HEK293 (cell line): ENCODE results near the gene SPACDR.
A peak's percentile ranks its signal among the peaks of the same experiment; 100 is the strongest.

Experiments used
- CTCF ChIA-PET: fragments of 350-600 bp; formaldehyde crosslinking; extraction: SDS; loops from one replicate; lab custom pipeline; 2021; ENCODE audit warnings: antibody characterized with exemption; lab: Yijun Ruan, JAX
- POLR2A ChIA-PET: fragments of 300-600 bp; formaldehyde crosslinking; extraction: SDS; loops from one replicate; lab custom pipeline; 2020; ENCODE audit warnings: antibody characterized with exemption, inconsistent platforms; lab: Yijun Ruan, JAX
- H3K27ac ChIP-seq: fragments of 200-500 bp; sonication (Bioruptor generic); 2 replicates; pipeline ENCODE4 v1.5.1; 2014; ENCODE audit warnings: low read depth, low read length, control low read depth, inconsistent platforms; ENCODE audit errors: extremely low read depth
- H3K36me3 ChIP-seq, 2 experiments: fragments of 200-500 bp in 1 of 2; sonication (Bioruptor generic) in 1 of 2; 1 replicate in 1 of 2; 2 replicates in 1 of 2; pipeline ENCODE4 v1.5.1; 2014 to 2017; ENCODE audit warnings: inconsistent platforms in 2 of 2, low read length in 2 of 2; ENCODE audit not compliant: control insufficient read depth in 2 of 2, insufficient read depth in 1 of 2
- H3K4me1 ChIP-seq: fragments of 200-500 bp; sonication (Bioruptor generic); 2 replicates; pipeline ENCODE4 v1.5.1; 2014; ENCODE audit warnings: mild to moderate bottlenecking, low read length, inconsistent platforms; ENCODE audit not compliant: control insufficient read depth, insufficient read depth
- H3K4me3 ChIP-seq: 2 replicates; pipeline ENCODE4 v1.5.1; 2011; ENCODE audit warnings: low read depth, mild to moderate bottlenecking, control low read depth, low read length, moderate library complexity
- H3K9me3 ChIP-seq: fragments of 200-500 bp; sonication (Bioruptor generic); 2 replicates; pipeline ENCODE4 v1.5.1; 2014; ENCODE audit warnings: low read depth, low read length, inconsistent platforms; ENCODE audit not compliant: control insufficient read depth, insufficient read depth
- EGR2 ChIP-seq: fragments of 450-650 bp; formaldehyde crosslinking; IDR thresholded peaks from 2 replicates; pipeline ENCODE4 v1.5.1; 2016; ENCODE audit warnings: low read depth, missing biosample characterization, missing genetic modification characterization
- IKZF3 ChIP-seq: fragments of 450-650 bp; IDR thresholded peaks from 2 replicates; pipeline ENCODE4 v1.5.0; 2018; ENCODE audit warnings: missing biosample characterization, mild to moderate bottlenecking, missing genetic modification characterization, moderate library complexity
- MYNN ChIP-seq: fragments of 450-650 bp; formaldehyde crosslinking; IDR thresholded peaks from 2 replicates; pipeline ENCODE4 v1.5.1; 2016; ENCODE audit warnings: missing biosample characterization, missing genetic modification characterization, borderline replicate concordance
- OVOL3 ChIP-seq: fragments of 450-650 bp; formaldehyde crosslinking; IDR thresholded peaks from 2 replicates; pipeline ENCODE4 v1.5.1; 2016; ENCODE audit warnings: missing biosample characterization, missing genetic modification characterization
- REPIN1 ChIP-seq: fragments of 450-650 bp; formaldehyde crosslinking; IDR thresholded peaks from 2 replicates; pipeline ENCODE4 v1.5.1; 2017; ENCODE audit warnings: missing biosample characterization, missing genetic modification characterization, low read depth
- SCRT2 ChIP-seq: fragments of 450-650 bp; formaldehyde crosslinking; IDR thresholded peaks from 2 replicates; pipeline ENCODE4 v1.5.1; 2016; ENCODE audit warnings: missing biosample characterization, missing genetic modification characterization
- SP2 ChIP-seq: fragments of 450-650 bp; formaldehyde crosslinking; IDR thresholded peaks from 2 replicates; pipeline ENCODE4 v1.5.1; 2016; ENCODE audit warnings: missing biosample characterization, missing genetic modification characterization
- WT1 ChIP-seq: fragments of 450-650 bp; formaldehyde crosslinking; IDR thresholded peaks from 2 replicates; pipeline ENCODE4 v1.5.1; 2016; ENCODE audit warnings: missing biosample characterization, missing genetic modification characterization
- YY1 ChIP-seq: fragments of 450-650 bp; formaldehyde crosslinking; IDR thresholded peaks from 2 replicates; pipeline ENCODE4 v1.5.1; 2018; ENCODE audit warnings: missing biosample characterization, missing genetic modification characterization
- ZBTB17 ChIP-seq: fragments of 450-650 bp; formaldehyde crosslinking; IDR thresholded peaks from 2 replicates; pipeline ENCODE4 v1.5.1; 2016; ENCODE audit warnings: missing biosample characterization, missing genetic modification characterization
- ZBTB7A ChIP-seq: fragments of 450-650 bp; formaldehyde crosslinking; IDR thresholded peaks from 2 replicates; pipeline ENCODE4 v1.5.1; 2016; ENCODE audit warnings: low read depth, missing biosample characterization, missing genetic modification characterization
- ZEB2 ChIP-seq: fragments of 450-650 bp; formaldehyde crosslinking; IDR thresholded peaks from 2 replicates; pipeline ENCODE4 v1.5.1; 2016; ENCODE audit warnings: missing biosample characterization, missing genetic modification characterization
- ZFHX2 ChIP-seq: fragments of 450-650 bp; formaldehyde crosslinking; conservative IDR thresholded peaks from 2 replicates; pipeline ENCODE4 v1.5.1; 2016; ENCODE audit warnings: missing biosample characterization, missing genetic modification characterization
- ZFP3 ChIP-seq: fragments of 450-650 bp; formaldehyde crosslinking; IDR thresholded peaks from 2 replicates; pipeline ENCODE4 v1.5.1; 2016; ENCODE audit warnings: low read depth, missing biosample characterization, missing genetic modification characterization
- ZNF19 ChIP-seq: fragments of 450-650 bp; formaldehyde crosslinking; IDR thresholded peaks from 2 replicates; pipeline ENCODE4; 2016; ENCODE audit warnings: missing biosample characterization, missing genetic modification characterization, low read depth
- ZNF221 ChIP-seq: fragments of 450-650 bp; formaldehyde crosslinking; IDR thresholded peaks from 2 replicates; pipeline ENCODE4 v1.5.1; 2017; ENCODE audit warnings: missing biosample characterization, missing genetic modification characterization, borderline replicate concordance
- ZNF239 ChIP-seq: fragments of 450-650 bp; formaldehyde crosslinking; IDR thresholded peaks from 2 replicates; pipeline ENCODE4 v1.5.1; 2016; ENCODE audit warnings: missing biosample characterization, missing genetic modification characterization
- ZNF248 ChIP-seq: fragments of 450-650 bp; formaldehyde crosslinking; IDR thresholded peaks from 2 replicates; pipeline ENCODE4 v1.5.1; 2017; ENCODE audit warnings: missing biosample characterization, missing genetic modification characterization
- ZNF366 ChIP-seq: fragments of 450-650 bp; formaldehyde crosslinking; conservative IDR thresholded peaks from 2 replicates; pipeline ENCODE4 v1.5.1; 2016; ENCODE audit warnings: missing biosample characterization, missing genetic modification characterization
- ZNF510 ChIP-seq: fragments of 450-650 bp; formaldehyde crosslinking; IDR thresholded peaks from 2 replicates; pipeline ENCODE4 v1.5.1; 2018; ENCODE audit warnings: mild to moderate bottlenecking, missing genetic modification characterization, missing biosample characterization; ENCODE audit not compliant: insufficient replicate concordance
- ZNF561 ChIP-seq: fragments of 450-650 bp; IDR thresholded peaks from 2 replicates; pipeline ENCODE4 v1.5.1; 2018; ENCODE audit warnings: missing biosample characterization, missing genetic modification characterization, borderline replicate concordance
- ZNF585B ChIP-seq: fragments of 450-650 bp; formaldehyde crosslinking; IDR thresholded peaks from 2 replicates; pipeline ENCODE4 v1.5.1; 2016; ENCODE audit warnings: missing biosample characterization, missing genetic modification characterization
- ZNF677 ChIP-seq: fragments of 450-650 bp; IDR thresholded peaks from 2 replicates; pipeline ENCODE4 v1.5.0; 2018; ENCODE audit warnings: missing biosample characterization, mild to moderate bottlenecking, missing genetic modification characterization, moderate library complexity
- ZNF701 ChIP-seq: fragments of 450-650 bp; formaldehyde crosslinking; IDR thresholded peaks from 2 replicates; pipeline ENCODE4 v1.5.1; 2016; ENCODE audit warnings: missing biosample characterization, missing genetic modification characterization
- ZNF707 ChIP-seq: fragments of 450-650 bp; formaldehyde crosslinking; IDR thresholded peaks from 2 replicates; pipeline ENCODE4 v1.5.1; 2016; ENCODE audit warnings: missing biosample characterization, missing genetic modification characterization
- ZNF830 ChIP-seq: fragments of 450-650 bp; IDR thresholded peaks from 2 replicates; pipeline ENCODE4 v1.5.0; 2018; ENCODE audit warnings: missing biosample characterization, missing genetic modification characterization, low read depth, mild to moderate bottlenecking, moderate library complexity
- ZNF837 ChIP-seq: fragments of 450-650 bp; formaldehyde crosslinking; IDR thresholded peaks from 2 replicates; pipeline ENCODE4 v1.5.1; 2016; ENCODE audit warnings: missing biosample characterization, missing genetic modification characterization
- ZSCAN16 ChIP-seq: fragments of 450-650 bp; formaldehyde crosslinking; IDR thresholded peaks from 2 replicates; pipeline ENCODE4 v1.5.1; 2016; ENCODE audit warnings: missing biosample characterization, missing genetic modification characterization
- TF ChIP-seq, protein P1 (sequence below): fragments of 450-650 bp; formaldehyde crosslinking; IDR thresholded peaks from 2 replicates; pipeline ENCODE4; 2016; ENCODE audit warnings: missing biosample characterization, missing genetic modification characterization
- TF ChIP-seq, protein P2 (sequence below): fragments of 450-650 bp; formaldehyde crosslinking; IDR thresholded peaks from 2 replicates; pipeline ENCODE4 v1.5.1; 2017; ENCODE audit warnings: missing biosample characterization, missing genetic modification characterization
- TF ChIP-seq, protein P3 (sequence below): fragments of 450-650 bp; formaldehyde crosslinking; IDR thresholded peaks from 2 replicates; pipeline ENCODE4 v1.5.1; 2017; ENCODE audit warnings: missing biosample characterization, missing genetic modification characterization
- TF ChIP-seq, protein P4 (sequence below): fragments of 450-650 bp; formaldehyde crosslinking; IDR thresholded peaks from 2 replicates; pipeline ENCODE4 v1.5.1; 2016; ENCODE audit warnings: missing biosample characterization, missing genetic modification characterization

Gene SPACDR

DNA sequence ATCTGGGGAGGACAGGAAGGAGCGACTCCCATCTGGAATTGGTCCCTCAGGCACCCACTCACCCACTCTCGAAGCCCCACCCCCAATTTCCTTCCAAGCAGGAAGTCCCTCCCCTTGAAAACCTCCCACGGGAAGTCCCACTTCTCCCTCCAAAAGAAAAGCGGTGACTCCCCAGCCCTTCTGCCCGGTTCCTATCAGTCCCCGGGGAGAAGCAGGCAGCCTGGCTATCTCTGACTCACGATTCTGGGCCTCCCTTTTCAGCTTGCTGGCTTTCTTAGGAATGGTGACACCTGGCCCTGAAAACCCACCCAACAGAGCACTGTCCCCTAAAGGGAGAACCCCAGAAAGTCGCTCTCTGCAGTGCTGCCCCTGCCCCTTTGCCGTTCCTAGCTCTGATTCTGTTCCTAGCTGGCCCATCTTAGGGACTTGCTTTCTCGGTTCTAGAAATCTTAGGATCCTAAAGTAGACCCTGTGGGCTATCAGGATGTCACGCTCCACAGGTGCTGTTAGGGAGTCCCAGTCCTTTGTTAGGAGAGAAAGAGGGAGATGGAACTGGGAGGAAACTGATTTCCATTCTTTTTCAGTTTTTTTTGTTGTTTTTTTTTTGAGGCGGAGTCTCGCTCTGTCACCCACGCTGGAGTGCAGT lies 8.9 kb upstream of the SPACDR start:
- Histone ChIP-seq H3K4me1 (peaks cover 9% of the 10 kb centered on the region), H3K9me3 (no peaks in the 10 kb centered on the region), H3K36me3 (peaks cover 7 to 28% of the 10 kb centered on the region in 2 experiments; a peak in 2 of 3 replicates), H3K4me3 (no peak overlapping the region), H3K27ac (0 out of 2 replicates have a peak overlapping the region, but pooled peaks have one; percentile 9)
- ChIA-PET POLR2A (interaction anchor here (1.0 to 2.0 kb wide), 2 partner anchors 86 to 113 kb away, joined by 4 read pairs; partner anchors contain the start of genes FBXO24 and LRCH4), CTCF (interaction anchor here (0.6 to 2.3 kb wide), 3 partner anchors 86 to 380 kb away, joined by 3 to 20 read pairs (median 3); partner anchors contain the start of gene SLC12A9)
- TF ChIP-seq ZNF366 (tag by site-specific recombination): peak; percentile 59; the same call in 1 of the 2 replicates
- TF ChIP-seq, protein P1, sequence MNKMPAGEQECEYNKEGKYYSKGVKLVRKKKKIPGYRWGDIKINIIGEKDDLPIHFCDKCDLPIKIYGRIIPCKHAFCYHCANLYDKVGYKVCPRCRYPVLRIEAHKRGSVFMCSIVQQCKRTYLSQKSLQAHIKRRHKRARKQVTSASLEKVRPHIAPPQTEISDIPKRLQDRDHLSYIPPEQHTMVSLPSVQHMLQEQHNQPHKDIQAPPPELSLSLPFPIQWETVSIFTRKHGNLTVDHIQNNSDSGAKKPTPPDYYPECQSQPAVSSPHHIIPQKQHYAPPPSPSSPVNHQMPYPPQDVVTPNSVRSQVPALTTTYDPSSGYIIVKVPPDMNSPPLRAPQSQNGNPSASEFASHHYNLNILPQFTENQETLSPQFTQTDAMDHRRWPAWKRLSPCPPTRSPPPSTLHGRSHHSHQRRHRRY: no peak
- no peak for TF ChIP-seq ZNF677 (tag by site-specific recombination)
- TF ChIP-seq ZNF707 (tag by site-specific recombination): no peak
- TF ChIP-seq WT1: peak; percentile 85
- no peak for TF ChIP-seq ZNF221 (tag by site-specific recombination)
- TF ChIP-seq SP2 (tag by site-specific recombination): peak; percentile 81
- TF ChIP-seq, protein P2, sequence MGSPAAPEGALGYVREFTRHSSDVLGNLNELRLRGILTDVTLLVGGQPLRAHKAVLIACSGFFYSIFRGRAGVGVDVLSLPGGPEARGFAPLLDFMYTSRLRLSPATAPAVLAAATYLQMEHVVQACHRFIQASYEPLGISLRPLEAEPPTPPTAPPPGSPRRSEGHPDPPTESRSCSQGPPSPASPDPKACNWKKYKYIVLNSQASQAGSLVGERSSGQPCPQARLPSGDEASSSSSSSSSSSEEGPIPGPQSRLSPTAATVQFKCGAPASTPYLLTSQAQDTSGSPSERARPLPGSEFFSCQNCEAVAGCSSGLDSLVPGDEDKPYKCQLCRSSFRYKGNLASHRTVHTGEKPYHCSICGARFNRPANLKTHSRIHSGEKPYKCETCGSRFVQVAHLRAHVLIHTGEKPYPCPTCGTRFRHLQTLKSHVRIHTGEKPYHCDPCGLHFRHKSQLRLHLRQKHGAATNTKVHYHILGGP (tag by site-specific recombination): no peak
- TF ChIP-seq MYNN (tag by site-specific recombination): peak; percentile 74; the same call in 1 of the 2 replicates
- TF ChIP-seq ZNF830 (tag by site-specific recombination): no peak
- no peak for TF ChIP-seq ZFP3
- peak; percentile 38; the same call in 1 of the 2 replicates for TF ChIP-seq ZEB2 (tag by site-specific recombination)
- TF ChIP-seq REPIN1 (tag by site-specific recombination): no peak
- no peak for TF ChIP-seq ZNF701
- no peak for TF ChIP-seq ZNF561 (tag by site-specific recombination)
- no peak for TF ChIP-seq ZNF19 (tag by site-specific recombination)
- TF ChIP-seq YY1 (tag by site-specific recombination): no peak
- no peak for TF ChIP-seq ZBTB7A
- TF ChIP-seq ZNF248 (tag by site-specific recombination): no peak
- peak; percentile 76 for TF ChIP-seq ZFHX2 (tag by site-specific recombination)
- TF ChIP-seq ZSCAN16 (tag by site-specific recombination): no peak
- TF ChIP-seq ZNF239 (tag by site-specific recombination): no peak
- TF ChIP-seq, protein P3, sequence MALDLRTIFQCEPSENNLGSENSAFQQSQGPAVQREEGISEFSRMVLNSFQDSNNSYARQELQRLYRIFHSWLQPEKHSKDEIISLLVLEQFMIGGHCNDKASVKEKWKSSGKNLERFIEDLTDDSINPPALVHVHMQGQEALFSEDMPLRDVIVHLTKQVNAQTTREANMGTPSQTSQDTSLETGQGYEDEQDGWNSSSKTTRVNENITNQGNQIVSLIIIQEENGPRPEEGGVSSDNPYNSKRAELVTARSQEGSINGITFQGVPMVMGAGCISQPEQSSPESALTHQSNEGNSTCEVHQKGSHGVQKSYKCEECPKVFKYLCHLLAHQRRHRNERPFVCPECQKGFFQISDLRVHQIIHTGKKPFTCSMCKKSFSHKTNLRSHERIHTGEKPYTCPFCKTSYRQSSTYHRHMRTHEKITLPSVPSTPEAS: no peak
- peak; percentile 44; the same call in 1 of the 2 replicates for TF ChIP-seq ZBTB17 (tag by site-specific recombination)
- no peak for TF ChIP-seq ZNF510 (tag by site-specific recombination)
- no peak for TF ChIP-seq ZNF585B (tag by site-specific recombination)
- TF ChIP-seq ZNF837 (tag by site-specific recombination): no peak
- TF ChIP-seq IKZF3 (tag by site-specific recombination): 0 out of 2 replicates have a peak, but pooled peaks have one; percentile 40
- TF ChIP-seq SCRT2 (tag by site-specific recombination): peak; percentile 75
- TF ChIP-seq, protein P4, sequence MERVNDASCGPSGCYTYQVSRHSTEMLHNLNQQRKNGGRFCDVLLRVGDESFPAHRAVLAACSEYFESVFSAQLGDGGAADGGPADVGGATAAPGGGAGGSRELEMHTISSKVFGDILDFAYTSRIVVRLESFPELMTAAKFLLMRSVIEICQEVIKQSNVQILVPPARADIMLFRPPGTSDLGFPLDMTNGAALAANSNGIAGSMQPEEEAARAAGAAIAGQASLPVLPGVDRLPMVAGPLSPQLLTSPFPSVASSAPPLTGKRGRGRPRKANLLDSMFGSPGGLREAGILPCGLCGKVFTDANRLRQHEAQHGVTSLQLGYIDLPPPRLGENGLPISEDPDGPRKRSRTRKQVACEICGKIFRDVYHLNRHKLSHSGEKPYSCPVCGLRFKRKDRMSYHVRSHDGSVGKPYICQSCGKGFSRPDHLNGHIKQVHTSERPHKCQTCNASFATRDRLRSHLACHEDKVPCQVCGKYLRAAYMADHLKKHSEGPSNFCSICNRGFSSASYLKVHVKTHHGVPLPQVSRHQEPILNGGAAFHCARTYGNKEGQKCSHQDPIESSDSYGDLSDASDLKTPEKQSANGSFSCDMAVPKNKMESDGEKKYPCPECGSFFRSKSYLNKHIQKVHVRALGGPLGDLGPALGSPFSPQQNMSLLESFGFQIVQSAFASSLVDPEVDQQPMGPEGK (tag by site-specific recombination): peak; percentile 77
- TF ChIP-seq OVOL3: no peak
- peak; percentile 61 for TF ChIP-seq EGR2 (tag by site-specific recombination)
